Measurements from ENCODE around the gene AHSG. TPM values are rescaled to one million over a fixed set of nuclear protein-coding genes. Genes with fewer than 3 reads are reported as not detected.

Gene AHSG
- total and polyA plus RNA-seq, 2 experiments from 2014 or later = 0.10 to 0.18 TPM

- H3K36me3 Mint-ChIP-seq (ENCODE audit: low read depth) = no peaks in the 10 kb centered on the region
- H3K27ac ChIP-seq (ENCODE audit: low read depth) = no peak overlapping the region
- ATAC-seq (no peak), DNase-seq (ENCODE audit: low spot score) (no peak)
- peaks cover 13% of the 10 kb centered on the region for H3K4me1 Mint-ChIP-seq
- H2AFZ ChIP-seq = 0 out of 2 replicates have a peak overlapping the region, but pooled peaks have one; percentile 74
- H3K36me3 ChIP-seq (ENCODE audit: insufficient read depth) = no peaks in the 10 kb centered on the region
- H3K27me3 ChIP-seq (ENCODE audit: insufficient read depth) = peaks cover 6% of the 10 kb centered on the region; the same call in 1 of the 2 replicates
- H3K4me3 ChIP-seq = no peak overlapping the region
- 0 out of 2 replicates have a peak, but pooled peaks cover 7% of the 10 kb centered on the region for H3K9me2 ChIP-seq (ENCODE audit: insufficient read depth)
- no peak overlapping the region for H3K4me2 ChIP-seq
- peaks cover 11% of the 10 kb centered on the region for H3K4me1 ChIP-seq (ENCODE audit: insufficient read depth)
- no peak for TF ChIP-seq ZNF462 (CRISPR knock-in tag; IDR thresholded peaks at IDR 0.05)
- no peak for TF ChIP-seq JUNB (IDR thresholded peaks at IDR 0.05; ENCODE audit: unreplicated experiment)
- TF ChIP-seq EZH2phosphoT487 (IDR thresholded peaks at IDR 0.05; ENCODE audit: unreplicated experiment) = no peak
- TF ChIP-seq POLR2AphosphoS5 (IDR thresholded peaks at IDR 0.05; ENCODE audit: low read depth) = no peak
- no peak for TF ChIP-seq CTCF (conservative IDR thresholded peaks at IDR 0.05; ENCODE audit: low read depth in 2 of 2)
- no peak overlapping the region for H3K4me3 Mint-ChIP-seq
- peaks cover 15% of the 10 kb centered on the region for H3K27me3 Mint-ChIP-seq (ENCODE audit: insufficient read depth, low read depth, poor library complexity)
- H3K27ac Mint-ChIP-seq = no peak overlapping the region
- no peaks in the 10 kb centered on the region for H3F3A ChIP-seq (replicated peaks; ENCODE audit: low read depth)
- peaks cover 3% of the 10 kb centered on the region; the same call in 1 of the 3 replicates for H3K9me3 Mint-ChIP-seq
- H4K20me1 ChIP-seq (replicated peaks; ENCODE audit: insufficient read depth) = no peaks in the 10 kb centered on the region
- no peaks in the 10 kb centered on the region for H3K79me2 ChIP-seq (replicated peaks; ENCODE audit: insufficient read depth)
These were observed 5.6 kb downstream of the AHSG start for GRCh38 chr3:186618318-186618938.
